HCT116 (cell line): ENCODE results near the gene LEMD1. TPM values are rescaled to one million over a fixed set of nuclear protein-coding genes. Genes with fewer than 3 reads are reported as not detected.

ENCODE experiments used
- ATAC-seq: fragments of 200-7000 bp; cut with Tn5 transposase; 2 replicates; pipeline ENCODE4 v1.9.1; 2020; ENCODE audit warnings: mild to moderate bottlenecking, moderate library complexity
- BruUV-seq: library from RNA; stranded (reverse); fragments of 400-500 nt; replicated peaks from 2 replicates; lab custom pipeline; 2021; lab: Mats Ljungman, UMichigan
- CTCF ChIA-PET: fragments of 300-600 bp; sonication (Branson Sonifier 250); formaldehyde crosslinking; loops from one replicate; lab custom pipeline; 2021; ENCODE audit warnings: antibody characterized with exemption; lab: Charles Lee
- POLR2A ChIA-PET: fragments of 300-600, 350-600 bp; sonication (Branson Sonifier 250); formaldehyde crosslinking; loops from one replicate; lab custom pipeline; 2021; ENCODE audit warnings: antibody characterized with exemption; lab: Charles Lee
- RAD21 ChIA-PET, 2 experiments: fragments of 300-600 bp; sonication (Branson Sonifier 250); formaldehyde crosslinking; loops; one replicate each; lab custom pipeline; 2023; ENCODE audit warnings: low total read pairs in 2 of 2; ENCODE audit not compliant: uncharacterized antibody in 2 of 2, unreplicated experiment in 2 of 2, low non-redundant PET in 1 of 2; lab: Charles Lee
- DNase-seq: peaks from one replicate; pipeline ENCODE4 v3.0.0-alpha.2; 2010; ENCODE audit warnings: low read depth, low spot score
- H2AFZ ChIP-seq: fragments of 200-600 bp; shearing (Covaris generic), sonication (generic); 2 replicates; pipeline ENCODE4 v1.6.1; 2017; ENCODE audit warnings: low read depth, mixed run types, mixed read lengths, antibody characterized with exemption, low read length; ENCODE audit not compliant: poor library complexity, severe bottlenecking
- H3K27ac ChIP-seq: 2 replicates; pipeline ENCODE4 v1.5.1; 2012; ENCODE audit warnings: low read depth, low read length
- H3K27me3 ChIP-seq: fragments of 200-600 bp; sonication (generic); 2 replicates; pipeline ENCODE4 v1.6.1; 2016; ENCODE audit warnings: mixed run types, low read length, mixed read lengths; ENCODE audit not compliant: insufficient read depth
- H3K36me3 ChIP-seq, 2 experiments: fragments of 200-500 bp in 1 of 2; fragments of 200-600 bp in 1 of 2; sonication (Bioruptor generic) in 1 of 2; sonication (generic) in 1 of 2; 2 replicates each; pipeline versions ENCODE4 v1.5.1 to v1.6.1; 2014 to 2016; ENCODE audit warnings: low read length in 2 of 2, inconsistent platforms in 1 of 2, mixed read lengths in 1 of 2, mixed run types in 1 of 2; ENCODE audit not compliant: insufficient read depth in 2 of 2, control insufficient read depth in 1 of 2
- H3K4me1 ChIP-seq, 2 experiments: fragments of 200-600 bp in 1 of 2; sonication (generic) in 1 of 2; 2 replicates each; pipeline versions ENCODE4 v1.5.1 to v1.6.1; 2012 to 2017; ENCODE audit warnings: low read length in 2 of 2, inconsistent platforms in 1 of 2, mild to moderate bottlenecking in 1 of 2, mixed read lengths in 1 of 2, mixed run types in 1 of 2, moderate library complexity in 1 of 2; ENCODE audit not compliant: insufficient read depth in 2 of 2, control insufficient read depth in 1 of 2
- H3K4me2 ChIP-seq: fragments of 200-600 bp; sonication (generic); 2 replicates; pipeline ENCODE4 v1.6.1; 2017; ENCODE audit warnings: mixed run types, low read length, mixed read lengths
- H3K4me3 ChIP-seq, 2 experiments: fragments of 200-600 bp in 1 of 2; sonication (generic) in 1 of 2; replicated peaks in 1 of 2; 2 replicates each; pipeline ENCODE4 v1.5.1; 2011 to 2016; ENCODE audit warnings: low read length in 2 of 2, control low read depth in 1 of 2, low read depth in 1 of 2, mild to moderate bottlenecking in 1 of 2, mixed read lengths in 1 of 2, mixed run types in 1 of 2
- H3K79me2 ChIP-seq: fragments of 200-600 bp; sonication (generic); 2 replicates; pipeline ENCODE4 v1.6.1; 2017; ENCODE audit warnings: mild to moderate bottlenecking, mixed run types, low read length, moderate library complexity, mixed read lengths; ENCODE audit not compliant: insufficient read depth
- H3K9ac ChIP-seq: fragments of 200-600 bp; sonication (generic); 2 replicates; pipeline ENCODE4 v1.6.1; 2016; ENCODE audit warnings: low read length, mixed read lengths
- H3K9me2 ChIP-seq: fragments of 200-600 bp; sonication (generic), shearing (Covaris generic); 2 replicates; pipeline ENCODE4 v1.6.1; 2017; ENCODE audit warnings: mixed run types, mild to moderate bottlenecking, moderate library complexity; ENCODE audit not compliant: insufficient read depth
- H3K9me3 ChIP-seq, 2 experiments: fragments of 200-500 bp in 1 of 2; fragments of 200-600 bp in 1 of 2; sonication (Bioruptor generic) in 1 of 2; sonication (generic) in 1 of 2; 2 replicates each; pipeline ENCODE4 v1.6.1; 2014 to 2017; ENCODE audit warnings: low read length in 2 of 2, mixed read lengths in 2 of 2, inconsistent platforms in 1 of 2, low read depth in 1 of 2, mild to moderate bottlenecking in 1 of 2, mixed run types in 1 of 2, moderate library complexity in 1 of 2; ENCODE audit not compliant: control insufficient read depth in 1 of 2, insufficient read depth in 1 of 2
- H4K20me1 ChIP-seq: fragments of 200-600 bp; sonication (generic), shearing (Covaris generic); 2 replicates; pipeline ENCODE4 v1.6.1; 2017; ENCODE audit warnings: mixed run types, mild to moderate bottlenecking, moderate library complexity; ENCODE audit not compliant: insufficient read depth
- CBX3 ChIP-seq: IDR thresholded peaks from 2 replicates; pipeline ENCODE4 v1.6.1; 2012; ENCODE audit warnings: low read depth
- CTCF ChIP-seq, 3 experiments: fragments of 200-600 bp in 1 of 3; sonication (generic) in 1 of 3; IDR thresholded peaks in 2 of 3; conservative IDR thresholded peaks in 1 of 3; 2 replicates each; pipeline ENCODE4 v1.5.1; 2012 to 2017; ENCODE audit warnings: low read depth in 2 of 3, low read length in 2 of 3, antibody characterized with exemption in 1 of 3, borderline replicate concordance in 1 of 3, control low read depth in 1 of 3, mild to moderate bottlenecking in 1 of 3, mixed read lengths in 1 of 3, mixed run types in 1 of 3, moderate library complexity in 1 of 3; ENCODE audit not compliant: insufficient read depth in 1 of 3
- EGR1 ChIP-seq: IDR thresholded peaks from 2 replicates; pipeline ENCODE4 v1.6.1; 2012; ENCODE audit warnings: low read depth
- ELF1 ChIP-seq: IDR thresholded peaks from 2 replicates; pipeline ENCODE4 v1.6.1; 2012; ENCODE audit warnings: low read depth, borderline replicate concordance
- EZH2 ChIP-seq: fragments of 200-600 bp; sonication (generic); IDR thresholded peaks from 2 replicates; pipeline ENCODE4 v1.6.1; 2017; ENCODE audit warnings: antibody characterized with exemption, mixed run types
- EZH2phosphoT487 ChIP-seq: fragments of 200-600 bp; IDR thresholded peaks from 2 replicates; pipeline ENCODE4 v1.6.1; 2018; ENCODE audit warnings: antibody characterized with exemption, borderline replicate concordance
- JUND ChIP-seq: IDR thresholded peaks from 2 replicates; pipeline ENCODE4 v1.6.1; 2012
- MAX ChIP-seq: IDR thresholded peaks from 2 replicates; pipeline ENCODE4 v1.6.1; 2012
- POLR2A ChIP-seq: IDR thresholded peaks from 2 replicates; pipeline ENCODE4 v1.7.0; 2011; ENCODE audit warnings: borderline replicate concordance; ENCODE audit not compliant: insufficient read depth, insufficient read length; ENCODE audit errors: extremely low read depth
- POLR2AphosphoS5 ChIP-seq: IDR thresholded peaks from 2 replicates; pipeline ENCODE4 v1.6.1; 2011; ENCODE audit warnings: mild to moderate bottlenecking, low read depth, low read length, moderate library complexity
- RAD21 ChIP-seq: IDR thresholded peaks from 2 replicates; pipeline ENCODE4 v1.6.1; 2012; ENCODE audit warnings: low read depth, mild to moderate bottlenecking
- REST ChIP-seq: IDR thresholded peaks from 2 replicates; pipeline ENCODE4 v1.6.1; 2012; ENCODE audit warnings: low read depth
- SIN3A ChIP-seq: IDR thresholded peaks from 2 replicates; pipeline ENCODE4 v1.6.1; 2012; ENCODE audit warnings: low read depth
- SP1 ChIP-seq: IDR thresholded peaks from 2 replicates; pipeline ENCODE4 v1.6.1; 2012; ENCODE audit warnings: low read depth
- TCF7L2 ChIP-seq: IDR thresholded peaks from 2 replicates; pipeline ENCODE4 v1.7.0; 2011; ENCODE audit warnings: borderline replicate concordance, inconsistent platforms; ENCODE audit not compliant: insufficient read depth, insufficient read length; ENCODE audit errors: extremely low read depth
- YY1 ChIP-seq: IDR thresholded peaks from 2 replicates; pipeline ENCODE4 v1.6.1; 2011; ENCODE audit warnings: low read length, low read depth, moderate library complexity, mild to moderate bottlenecking; ENCODE audit not compliant: insufficient replicate concordance; ENCODE audit errors: extremely low read depth
- ZFX ChIP-seq: fragments of 450-650 bp; IDR thresholded peaks from 2 replicates; pipeline ENCODE4 v1.6.1; 2017
- ZNF274 ChIP-seq: fragments of 200-500 bp; sonication (Bioruptor generic); IDR thresholded peaks from 2 replicates; pipeline ENCODE4 v1.6.1; 2014; ENCODE audit warnings: mild to moderate bottlenecking, low read depth, low read length, inconsistent platforms
- intact Hi-C: fragments of 100-400 bp; cut with micrococcal nuclease; formaldehyde crosslinking; loops from 2 replicates; pipeline ENCODE4 v1.10.0; 2022
- total RNA-seq: library from RNA; stranded (reverse); gene quantifications from one replicate; pipeline ENCODE4 v1.2.1, GENCODE V29; 2021; ENCODE audit not compliant: unreplicated experiment
- TF ChIP-seq, protein P1 (sequence below): IDR thresholded peaks from 2 replicates; pipeline ENCODE4 v1.6.1; 2011; ENCODE audit warnings: mild to moderate bottlenecking, low read length, moderate library complexity; ENCODE audit not compliant: insufficient replicate concordance; ENCODE audit errors: extremely low read depth

LEMD1 gene
- total RNA-seq, 1 experiment from 2014 or later = 11.9 TPM

- H3K36me3 ChIP-seq = no peaks in the 10 kb centered on the region
- H3K9me2 ChIP-seq = no peaks in the 10 kb centered on the region
- ATAC-seq (no peak), DNase-seq (no peak)
- H3K9ac ChIP-seq = no peak overlapping the region
- BruUV-seq = no TSS peak
- no peak overlapping the region for H3K27ac ChIP-seq
- H3K4me3 ChIP-seq = no peak overlapping the region
- ChIA-PET POLR2A (no interaction called here), RAD21 (no interaction called here), CTCF (no interaction called here)
- H2AFZ ChIP-seq = no peak overlapping the region
- H3K79me2 ChIP-seq = no peaks in the 10 kb centered on the region
- intact Hi-C loops = no loop called here
- H3K9me3 ChIP-seq = no peaks in the 10 kb centered on the region
- H3K4me1 ChIP-seq = peaks cover 27 to 34% of the 10 kb centered on the region in 2 experiments
- no peaks in the 10 kb centered on the region for H4K20me1 ChIP-seq
- H3K27me3 ChIP-seq = no peaks in the 10 kb centered on the region
- TF ChIP-seq CTCF (IDR thresholded peaks at IDR 0.05 in 2 of 3, conservative IDR thresholded peaks at IDR 0.05 in 1 of 3; ENCODE audit: borderline replicate concordance in 1 of 3, insufficient read depth in 1 of 3, low read depth in 2 of 3, low read length in 2 of 3) = no peak
- TF ChIP-seq EGR1 = no peak
- TF ChIP-seq, protein P1, sequence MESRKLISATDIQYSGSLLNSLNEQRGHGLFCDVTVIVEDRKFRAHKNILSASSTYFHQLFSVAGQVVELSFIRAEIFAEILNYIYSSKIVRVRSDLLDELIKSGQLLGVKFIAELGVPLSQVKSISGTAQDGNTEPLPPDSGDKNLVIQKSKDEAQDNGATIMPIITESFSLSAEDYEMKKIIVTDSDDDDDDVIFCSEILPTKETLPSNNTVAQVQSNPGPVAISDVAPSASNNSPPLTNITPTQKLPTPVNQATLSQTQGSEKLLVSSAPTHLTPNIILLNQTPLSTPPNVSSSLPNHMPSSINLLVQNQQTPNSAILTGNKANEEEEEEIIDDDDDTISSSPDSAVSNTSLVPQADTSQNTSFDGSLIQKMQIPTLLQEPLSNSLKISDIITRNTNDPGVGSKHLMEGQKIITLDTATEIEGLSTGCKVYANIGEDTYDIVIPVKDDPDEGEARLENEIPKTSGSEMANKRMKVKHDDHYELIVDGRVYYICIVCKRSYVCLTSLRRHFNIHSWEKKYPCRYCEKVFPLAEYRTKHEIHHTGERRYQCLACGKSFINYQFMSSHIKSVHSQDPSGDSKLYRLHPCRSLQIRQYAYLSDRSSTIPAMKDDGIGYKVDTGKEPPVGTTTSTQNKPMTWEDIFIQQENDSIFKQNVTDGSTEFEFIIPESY = no peak
- TF ChIP-seq RAD21 = no peak
- TF ChIP-seq MAX = no peak
- no peak for TF ChIP-seq JUND
- no peak for TF ChIP-seq SP1
- no peak for TF ChIP-seq EZH2
- TF ChIP-seq POLR2AphosphoS5 = no peak
- no peak for TF ChIP-seq YY1
- TF ChIP-seq ELF1 = no peak
- TF ChIP-seq TCF7L2 = no peak
- no peak for TF ChIP-seq POLR2A
- no peak for TF ChIP-seq SIN3A
- TF ChIP-seq ZNF274 = no peak
- TF ChIP-seq ZFX = no peak
- no peak for TF ChIP-seq EZH2phosphoT487
- TF ChIP-seq REST = no peak
- TF ChIP-seq CBX3 = no peak
- no peak overlapping the region for H3K4me2 ChIP-seq
Measured at GRCh38 chr1:205379056-205379455, 42.8 kb downstream of the LEMD1 start.
